ENCODE results near the gene GALNT15. TPM values are rescaled to one million over a fixed set of nuclear protein-coding genes. Genes with fewer than 3 reads are reported as not detected.

The GALNT15 gene
- total RNA-seq, 4 donors from 2014 or later = 386 to 830 (median 768) TPM

DNA sequence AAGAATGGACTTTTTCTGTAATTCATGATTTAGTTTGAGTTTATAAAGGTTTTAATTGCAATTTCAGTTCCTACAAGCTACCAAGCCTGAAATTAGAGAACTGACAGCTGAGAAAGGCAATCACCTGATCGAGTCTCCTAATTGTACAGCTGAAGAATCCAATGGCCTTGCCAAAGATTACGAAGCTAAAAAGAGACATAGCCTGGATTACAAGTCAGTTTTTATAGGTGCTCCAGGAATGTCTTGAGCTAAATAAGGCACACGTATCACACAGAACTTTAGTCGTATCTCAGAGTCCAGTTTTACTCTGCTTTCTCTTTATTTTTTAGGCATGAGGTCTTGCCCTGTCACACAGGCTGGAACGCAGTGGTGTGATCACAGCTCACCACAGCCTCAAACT, 83.7 kb downstream of the GALNT15 start:
- no peak for TF ChIP-seq EP300 (IDR thresholded peaks at IDR 0.05)
- TF ChIP-seq POLR2A (IDR thresholded peaks at IDR 0.05) = no peak
- TF ChIP-seq, protein P1, sequence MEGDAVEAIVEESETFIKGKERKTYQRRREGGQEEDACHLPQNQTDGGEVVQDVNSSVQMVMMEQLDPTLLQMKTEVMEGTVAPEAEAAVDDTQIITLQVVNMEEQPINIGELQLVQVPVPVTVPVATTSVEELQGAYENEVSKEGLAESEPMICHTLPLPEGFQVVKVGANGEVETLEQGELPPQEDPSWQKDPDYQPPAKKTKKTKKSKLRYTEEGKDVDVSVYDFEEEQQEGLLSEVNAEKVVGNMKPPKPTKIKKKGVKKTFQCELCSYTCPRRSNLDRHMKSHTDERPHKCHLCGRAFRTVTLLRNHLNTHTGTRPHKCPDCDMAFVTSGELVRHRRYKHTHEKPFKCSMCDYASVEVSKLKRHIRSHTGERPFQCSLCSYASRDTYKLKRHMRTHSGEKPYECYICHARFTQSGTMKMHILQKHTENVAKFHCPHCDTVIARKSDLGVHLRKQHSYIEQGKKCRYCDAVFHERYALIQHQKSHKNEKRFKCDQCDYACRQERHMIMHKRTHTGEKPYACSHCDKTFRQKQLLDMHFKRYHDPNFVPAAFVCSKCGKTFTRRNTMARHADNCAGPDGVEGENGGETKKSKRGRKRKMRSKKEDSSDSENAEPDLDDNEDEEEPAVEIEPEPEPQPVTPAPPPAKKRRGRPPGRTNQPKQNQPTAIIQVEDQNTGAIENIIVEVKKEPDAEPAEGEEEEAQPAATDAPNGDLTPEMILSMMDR (IDR thresholded peaks at IDR 0.05) = no peak
- Histone ChIP-seq H3K4me1 (peaks cover under 1 to 22% (median 4%) of the 10 kb centered on the region in 4 donors), H3K27ac (no peak overlapping the region), H3K36me3 (peaks cover 0 to 43% (median 0%) of the 10 kb centered on the region in 3 donors), H3K27me3 (no peaks in the 10 kb centered on the region), H3K9me3 (no peaks in the 10 kb centered on the region), H3K4me3 (no peak overlapping the region)
- 80 to 84% methylated on average over 5 of the region's 5 CpGs for WGBS, 2 donors
- no peak for DNase-seq (ENCODE audit: low spot score in 2 of 2)

DNA sequence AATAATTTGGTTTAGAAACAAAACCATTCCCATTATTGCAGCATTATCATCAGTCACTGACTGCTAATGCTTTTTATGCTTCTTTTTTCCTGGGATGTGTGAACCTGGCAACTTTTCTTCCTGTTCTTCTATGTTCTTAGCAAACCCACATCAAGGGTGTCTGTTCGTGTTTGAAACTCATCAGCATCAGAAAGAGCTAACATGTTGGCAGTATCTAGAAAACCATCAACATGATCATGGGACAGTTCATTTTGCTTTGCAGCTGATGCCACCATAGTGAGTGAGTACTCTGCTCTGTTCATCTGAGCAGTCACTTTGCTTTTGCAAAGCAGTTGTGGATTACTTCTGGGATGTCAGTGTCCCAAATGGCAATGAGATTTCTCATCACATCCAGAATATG, 84.4 kb downstream of the GALNT15 start:
- peaks cover 6 to 25% (median 9%) of the 10 kb centered on the region in 4 donors for H3K4me1 ChIP-seq
- H3K27ac ChIP-seq = no peak overlapping the region
- H3K27me3 ChIP-seq = no peaks in the 10 kb centered on the region
- WGBS, 2 donors = 79 to 93% methylated on average over 1 of the region's 1 CpG
- H3K36me3 ChIP-seq = peaks cover 0 to 43% (median 0%) of the 10 kb centered on the region in 3 donors
- no peak overlapping the region for H3K4me3 ChIP-seq
- no peaks in the 10 kb centered on the region for H3K9me3 ChIP-seq
- TF ChIP-seq EP300 (IDR thresholded peaks at IDR 0.05) (no peak), POLR2A (IDR thresholded peaks at IDR 0.05) (no peak)
- no peak for DNase-seq (ENCODE audit: low spot score in 2 of 2)

DNA sequence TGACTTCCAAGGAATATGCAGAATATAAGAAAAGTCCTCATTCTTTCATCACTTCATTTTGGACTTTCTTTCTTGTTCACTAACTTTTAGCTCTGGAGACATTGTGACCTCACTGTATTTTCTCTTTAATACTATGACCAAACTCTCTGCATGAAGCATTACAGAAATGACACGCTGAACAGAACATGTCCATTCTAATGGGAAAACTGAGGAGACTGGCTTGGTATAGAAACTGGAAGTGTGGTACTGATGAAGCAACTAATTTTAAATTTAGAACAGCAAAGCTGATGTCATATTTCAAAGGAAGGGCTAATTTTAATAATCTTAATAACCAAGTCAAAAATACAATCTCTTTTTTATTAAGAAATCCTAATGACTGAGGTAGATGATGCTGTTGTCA, 85.6 kb downstream of the GALNT15 start:
- no peak for DNase-seq (ENCODE audit: low spot score in 2 of 2)
- no peaks in the 10 kb centered on the region for H3K9me3 ChIP-seq
- WGBS, 2 donors = 82 to 95% methylated on average over 1 of the region's 1 CpG
- no peaks in the 10 kb centered on the region for H3K27me3 ChIP-seq
- TF ChIP-seq, protein P1 (IDR thresholded peaks at IDR 0.05) = no peak
- no peak for TF ChIP-seq POLR2A (IDR thresholded peaks at IDR 0.05)
- TF ChIP-seq EP300 (IDR thresholded peaks at IDR 0.05) = no peak
- H3K36me3 ChIP-seq = peaks cover 0 to 43% (median 0%) of the 10 kb centered on the region in 3 donors
- H3K4me1 ChIP-seq = peaks cover 6 to 28% (median 11%) of the 10 kb centered on the region in 4 donors
- H3K4me3 ChIP-seq = no peak overlapping the region
- H3K27ac ChIP-seq = no peak overlapping the region

DNA sequence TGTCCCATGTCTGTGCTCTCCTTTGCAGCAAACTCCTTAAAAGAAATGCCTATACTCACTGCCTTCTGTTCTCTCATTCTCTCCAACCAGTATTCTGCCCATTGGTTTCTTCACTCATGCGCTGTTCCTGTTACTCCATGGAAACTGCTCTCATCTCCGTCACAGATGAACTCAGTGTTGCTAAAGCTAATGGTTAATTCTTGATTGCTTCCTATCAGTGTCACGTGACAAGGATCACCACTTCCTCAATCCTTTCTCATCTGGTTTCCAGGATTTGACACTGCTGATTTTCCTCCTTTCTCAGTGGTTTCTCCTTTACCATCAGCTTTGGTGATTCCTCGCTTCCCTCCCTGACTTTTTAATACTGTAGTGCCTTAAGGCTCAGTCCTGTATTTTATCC, 87.7 kb downstream of the GALNT15 start:
- no peak overlapping the region for H3K4me3 ChIP-seq
- WGBS, 2 donors = 69% methylated on average over 4 of the region's 4 CpGs
- no peak for DNase-seq (ENCODE audit: low spot score in 2 of 2)
- TF ChIP-seq POLR2A (IDR thresholded peaks at IDR 0.05) = no peak
- no peak for TF ChIP-seq EP300 (IDR thresholded peaks at IDR 0.05)
- TF ChIP-seq, protein P1 (IDR thresholded peaks at IDR 0.05) = no peak
- no peaks in the 10 kb centered on the region for H3K9me3 ChIP-seq
- no peak overlapping the region for H3K27ac ChIP-seq
- peaks cover 0 to 38% (median 0%) of the 10 kb centered on the region in 3 donors for H3K36me3 ChIP-seq
- H3K27me3 ChIP-seq = no peaks in the 10 kb centered on the region
- peaks cover 6 to 45% (median 21%) of the 10 kb centered on the region in 4 donors for H3K4me1 ChIP-seq

DNA sequence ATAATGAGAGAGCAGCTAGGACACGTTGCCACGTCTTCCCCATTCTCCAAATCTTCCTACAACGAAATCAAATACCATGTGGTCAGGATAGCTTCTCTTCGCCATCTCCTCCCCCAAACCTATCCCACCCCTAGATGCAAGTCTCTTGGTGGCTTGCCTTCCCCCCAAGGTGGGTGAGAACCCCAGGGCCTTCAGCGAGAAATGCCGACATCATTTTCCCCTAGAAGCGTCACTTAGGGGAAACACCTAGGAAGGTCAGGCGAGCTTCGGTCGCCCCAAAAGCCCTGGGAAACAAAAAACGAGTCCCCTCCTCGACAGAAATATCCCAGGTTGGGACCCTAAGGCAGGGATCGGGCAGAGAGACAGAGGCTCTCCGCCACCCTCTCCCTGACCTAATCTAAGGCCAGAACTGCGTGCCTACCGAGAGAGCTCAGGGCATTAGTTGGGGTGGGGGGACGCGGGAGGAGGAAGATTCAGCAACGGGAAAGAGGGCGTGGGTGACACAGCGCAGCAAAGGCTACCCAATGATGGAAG, 89.8 kb downstream of the GALNT15 start:
- TF ChIP-seq POLR2A (IDR thresholded peaks at IDR 0.05) (no peak), EP300 (IDR thresholded peaks at IDR 0.05) (no peak)
- TF ChIP-seq, protein P1 (IDR thresholded peaks at IDR 0.05) = no peak
- WGBS, 2 donors = 0 to 1% methylated on average over 20 to 21 of the region's 21 CpGs
- Histone ChIP-seq H3K4me1 (peaks cover 6 to 61% (median 21%) of the 10 kb centered on the region in 4 donors), H3K9me3 (no peaks in the 10 kb centered on the region), H3K36me3 (peaks cover 0 to 25% (median 0%) of the 10 kb centered on the region in 3 donors), H3K4me3 (peak overlapping the region; percentile 57 to 86 (median 79)), H3K27ac (peak overlapping the region; percentile 77 to 92 (median 85)), H3K27me3 (no peaks in the 10 kb centered on the region)
- no peak for DNase-seq (ENCODE audit: low spot score in 2 of 2)

Measured in tibial nerve (tissue), 4 donors.